ENCODE data around the gene HLA-DOB. TPM values are rescaled to one million over a fixed set of nuclear protein-coding genes. Genes with fewer than 3 reads are reported as not detected.

HLA-DOB gene
- total RNA-seq, 1 experiment from 2014 or later = 0.64 TPM

DNA sequence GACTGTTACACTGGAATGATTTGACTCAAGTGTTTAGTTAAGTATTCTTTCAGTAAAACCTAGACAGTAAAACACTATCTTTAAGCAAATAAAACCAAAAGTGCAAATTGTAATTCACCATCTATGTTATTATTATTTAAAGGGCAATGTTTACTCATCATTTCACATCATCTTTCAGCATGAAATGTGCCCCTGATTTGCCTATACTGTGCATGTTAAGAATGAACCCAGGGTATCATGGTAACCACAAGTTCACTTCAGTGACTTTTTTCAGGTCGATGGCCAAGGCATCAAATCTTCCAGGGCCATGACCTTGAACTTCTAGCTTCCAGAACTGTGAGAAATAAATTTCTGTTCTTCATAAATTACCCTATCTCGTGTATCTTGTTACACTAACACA lies 2.1 kb upstream of the HLA-DOB start:
- Histone ChIP-seq H3K27me3 (ENCODE audit: insufficient read depth, low read length) (no peaks in the 10 kb centered on the region), H3K4me1 (ENCODE audit: control insufficient read depth in 1 of 2, insufficient read depth in 2 of 2, low read length in 2 of 2) (peaks cover 0 to 25% of the 10 kb centered on the region in 2 experiments; a peak in 2 of 4 replicates), H3K36me3 (ENCODE audit: control insufficient read depth in 1 of 2, insufficient read depth in 2 of 2, low read length in 2 of 2) (no peaks in the 10 kb centered on the region), H3K4me3 (replicated peaks in 1 of 2; ENCODE audit: low read depth in 1 of 2, low read length in 2 of 2) (no peak overlapping the region), H3K27ac (ENCODE audit: low read depth, low read length) (no peak overlapping the region), H3K9me3 (ENCODE audit: control insufficient read depth in 1 of 2, insufficient read depth in 1 of 2, low read depth in 1 of 2, low read length in 2 of 2) (no peaks in the 10 kb centered on the region), H3K4me2 (ENCODE audit: low read length) (0 out of 2 replicates have a peak overlapping the region, but pooled peaks have one; percentile 37), H2AFZ (ENCODE audit: low read depth, low read length, poor library complexity, severe bottlenecking) (no peak overlapping the region), H3K9me2 (ENCODE audit: insufficient read depth) (no peaks in the 10 kb centered on the region; the same call in 1 of the 2 replicates), H4K20me1 (ENCODE audit: insufficient read depth) (no peaks in the 10 kb centered on the region), H3K9ac (ENCODE audit: low read length) (no peak overlapping the region), H3K79me2 (ENCODE audit: insufficient read depth, low read length) (no peaks in the 10 kb centered on the region)
- ChIA-PET POLR2A (no interaction called here), RAD21 (ENCODE audit: low non-redundant PET in 1 of 2, low total read pairs in 2 of 2, uncharacterized antibody in 2 of 2, unreplicated experiment in 2 of 2) (no interaction called here), CTCF (interaction anchor here (1.6 kb wide), 1 partner anchor 49 kb away, joined by 7 read pairs; no protein-coding TSS in a partner anchor)
- intact Hi-C loops (cut with micrococcal nuclease) = no loop called here
- ATAC-seq (no peak), DNase-seq (ENCODE audit: low read depth, low spot score) (no peak)
- TF ChIP-seq, protein P1, sequence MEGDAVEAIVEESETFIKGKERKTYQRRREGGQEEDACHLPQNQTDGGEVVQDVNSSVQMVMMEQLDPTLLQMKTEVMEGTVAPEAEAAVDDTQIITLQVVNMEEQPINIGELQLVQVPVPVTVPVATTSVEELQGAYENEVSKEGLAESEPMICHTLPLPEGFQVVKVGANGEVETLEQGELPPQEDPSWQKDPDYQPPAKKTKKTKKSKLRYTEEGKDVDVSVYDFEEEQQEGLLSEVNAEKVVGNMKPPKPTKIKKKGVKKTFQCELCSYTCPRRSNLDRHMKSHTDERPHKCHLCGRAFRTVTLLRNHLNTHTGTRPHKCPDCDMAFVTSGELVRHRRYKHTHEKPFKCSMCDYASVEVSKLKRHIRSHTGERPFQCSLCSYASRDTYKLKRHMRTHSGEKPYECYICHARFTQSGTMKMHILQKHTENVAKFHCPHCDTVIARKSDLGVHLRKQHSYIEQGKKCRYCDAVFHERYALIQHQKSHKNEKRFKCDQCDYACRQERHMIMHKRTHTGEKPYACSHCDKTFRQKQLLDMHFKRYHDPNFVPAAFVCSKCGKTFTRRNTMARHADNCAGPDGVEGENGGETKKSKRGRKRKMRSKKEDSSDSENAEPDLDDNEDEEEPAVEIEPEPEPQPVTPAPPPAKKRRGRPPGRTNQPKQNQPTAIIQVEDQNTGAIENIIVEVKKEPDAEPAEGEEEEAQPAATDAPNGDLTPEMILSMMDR (IDR thresholded peaks at IDR 0.05 in 2 of 3, conservative IDR thresholded peaks at IDR 0.05 in 1 of 3; ENCODE audit: borderline replicate concordance in 1 of 3, insufficient read depth in 1 of 3, low read depth in 2 of 3, low read length in 2 of 3) = no peak
- no peak for TF ChIP-seq YY1 (IDR thresholded peaks at IDR 0.05; ENCODE audit: extremely low read depth, insufficient replicate concordance, low read depth, low read length)
- TF ChIP-seq, protein P2, sequence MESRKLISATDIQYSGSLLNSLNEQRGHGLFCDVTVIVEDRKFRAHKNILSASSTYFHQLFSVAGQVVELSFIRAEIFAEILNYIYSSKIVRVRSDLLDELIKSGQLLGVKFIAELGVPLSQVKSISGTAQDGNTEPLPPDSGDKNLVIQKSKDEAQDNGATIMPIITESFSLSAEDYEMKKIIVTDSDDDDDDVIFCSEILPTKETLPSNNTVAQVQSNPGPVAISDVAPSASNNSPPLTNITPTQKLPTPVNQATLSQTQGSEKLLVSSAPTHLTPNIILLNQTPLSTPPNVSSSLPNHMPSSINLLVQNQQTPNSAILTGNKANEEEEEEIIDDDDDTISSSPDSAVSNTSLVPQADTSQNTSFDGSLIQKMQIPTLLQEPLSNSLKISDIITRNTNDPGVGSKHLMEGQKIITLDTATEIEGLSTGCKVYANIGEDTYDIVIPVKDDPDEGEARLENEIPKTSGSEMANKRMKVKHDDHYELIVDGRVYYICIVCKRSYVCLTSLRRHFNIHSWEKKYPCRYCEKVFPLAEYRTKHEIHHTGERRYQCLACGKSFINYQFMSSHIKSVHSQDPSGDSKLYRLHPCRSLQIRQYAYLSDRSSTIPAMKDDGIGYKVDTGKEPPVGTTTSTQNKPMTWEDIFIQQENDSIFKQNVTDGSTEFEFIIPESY (IDR thresholded peaks at IDR 0.05; ENCODE audit: extremely low read depth, insufficient replicate concordance, low read length) = no peak
- TF ChIP-seq POLR2A (IDR thresholded peaks at IDR 0.05; ENCODE audit: borderline replicate concordance, extremely low read depth, insufficient read depth, insufficient read length) = no peak
- no peak for TF ChIP-seq RAD21 (IDR thresholded peaks at IDR 0.05; ENCODE audit: low read depth)
- TF ChIP-seq ZNF274 (IDR thresholded peaks at IDR 0.05; ENCODE audit: low read depth, low read length) = no peak
- no peak for TF ChIP-seq EZH2phosphoT487 (IDR thresholded peaks at IDR 0.05; ENCODE audit: borderline replicate concordance)
- no peak for TF ChIP-seq CBX3 (IDR thresholded peaks at IDR 0.05; ENCODE audit: low read depth)
- TF ChIP-seq EZH2 (IDR thresholded peaks at IDR 0.05) = no peak
- TF ChIP-seq SRF (IDR thresholded peaks at IDR 0.05; ENCODE audit: low read depth) = no peak
- TF ChIP-seq, protein P3, sequence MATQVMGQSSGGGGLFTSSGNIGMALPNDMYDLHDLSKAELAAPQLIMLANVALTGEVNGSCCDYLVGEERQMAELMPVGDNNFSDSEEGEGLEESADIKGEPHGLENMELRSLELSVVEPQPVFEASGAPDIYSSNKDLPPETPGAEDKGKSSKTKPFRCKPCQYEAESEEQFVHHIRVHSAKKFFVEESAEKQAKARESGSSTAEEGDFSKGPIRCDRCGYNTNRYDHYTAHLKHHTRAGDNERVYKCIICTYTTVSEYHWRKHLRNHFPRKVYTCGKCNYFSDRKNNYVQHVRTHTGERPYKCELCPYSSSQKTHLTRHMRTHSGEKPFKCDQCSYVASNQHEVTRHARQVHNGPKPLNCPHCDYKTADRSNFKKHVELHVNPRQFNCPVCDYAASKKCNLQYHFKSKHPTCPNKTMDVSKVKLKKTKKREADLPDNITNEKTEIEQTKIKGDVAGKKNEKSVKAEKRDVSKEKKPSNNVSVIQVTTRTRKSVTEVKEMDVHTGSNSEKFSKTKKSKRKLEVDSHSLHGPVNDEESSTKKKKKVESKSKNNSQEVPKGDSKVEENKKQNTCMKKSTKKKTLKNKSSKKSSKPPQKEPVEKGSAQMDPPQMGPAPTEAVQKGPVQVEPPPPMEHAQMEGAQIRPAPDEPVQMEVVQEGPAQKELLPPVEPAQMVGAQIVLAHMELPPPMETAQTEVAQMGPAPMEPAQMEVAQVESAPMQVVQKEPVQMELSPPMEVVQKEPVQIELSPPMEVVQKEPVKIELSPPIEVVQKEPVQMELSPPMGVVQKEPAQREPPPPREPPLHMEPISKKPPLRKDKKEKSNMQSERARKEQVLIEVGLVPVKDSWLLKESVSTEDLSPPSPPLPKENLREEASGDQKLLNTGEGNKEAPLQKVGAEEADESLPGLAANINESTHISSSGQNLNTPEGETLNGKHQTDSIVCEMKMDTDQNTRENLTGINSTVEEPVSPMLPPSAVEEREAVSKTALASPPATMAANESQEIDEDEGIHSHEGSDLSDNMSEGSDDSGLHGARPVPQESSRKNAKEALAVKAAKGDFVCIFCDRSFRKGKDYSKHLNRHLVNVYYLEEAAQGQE (IDR thresholded peaks at IDR 0.05; ENCODE audit: low read depth) = no peak
- no peak for TF ChIP-seq ELF1 (IDR thresholded peaks at IDR 0.05; ENCODE audit: borderline replicate concordance, low read depth)
- BruUV-seq (replicated peaks) = no TSS peak
